MCF 10A (cell line): Measurements from ENCODE around the gene H6PD. TPM values are rescaled to one million over a fixed set of nuclear protein-coding genes. Genes with fewer than 3 reads are reported as not detected.

Experiments used
- BruUV-seq: library from RNA; stranded (reverse); fragments of 400-500 nt; replicated peaks from 2 replicates; lab custom pipeline; 2021; lab: Mats Ljungman, UMichigan
- CTCF ChIA-PET: fragments of 300-600 bp; sonication (Branson Sonifier 250); formaldehyde crosslinking; extraction: SDS; loops from one replicate; lab custom pipeline; 2021; ENCODE audit warnings: antibody characterized with exemption, inconsistent platforms; lab: Yijun Ruan, JAX
- POLR2A ChIA-PET: fragments of 300-600, 350-650 bp; sonication (Branson Sonifier 250); formaldehyde crosslinking; extraction: SDS; loops from one replicate; lab custom pipeline; 2020; ENCODE audit warnings: antibody characterized with exemption, inconsistent platforms; lab: Yijun Ruan, JAX
- DNase-seq: peaks from one replicate; pipeline ENCODE4 v3.0.0-alpha.2; 2018; ENCODE audit not compliant: unreplicated experiment
- H3K27ac Mint-ChIP-seq: one replicate; pipeline ENCODE4 v1.8.0; 2022; ENCODE audit warnings: mild to moderate bottlenecking, low read depth, mixed read lengths; ENCODE audit not compliant: unreplicated experiment
- H3K27me3 Mint-ChIP-seq: one replicate; pipeline ENCODE4 v1.8.0; 2022; ENCODE audit warnings: mixed read lengths; ENCODE audit not compliant: insufficient read depth, unreplicated experiment
- H3K36me3 Mint-ChIP-seq: one replicate; pipeline ENCODE4 v1.8.0; 2022; ENCODE audit warnings: mild to moderate bottlenecking, moderate library complexity, mixed read lengths; ENCODE audit not compliant: insufficient read depth, unreplicated experiment
- H3K4me1 Mint-ChIP-seq: one replicate; pipeline ENCODE4 v1.8.0; 2022; ENCODE audit warnings: mixed read lengths; ENCODE audit not compliant: insufficient read depth, unreplicated experiment
- H3K4me3 Mint-ChIP-seq: one replicate; pipeline ENCODE4 v1.8.0; 2022; ENCODE audit warnings: mild to moderate bottlenecking, moderate library complexity, mixed read lengths; ENCODE audit not compliant: unreplicated experiment
- H3K9me3 Mint-ChIP-seq: one replicate; pipeline ENCODE4 v1.8.0; 2022; ENCODE audit warnings: mixed read lengths; ENCODE audit not compliant: unreplicated experiment
- intact Hi-C: fragments of 100-400 bp; cut with micrococcal nuclease; formaldehyde crosslinking; loops from 2 replicates; pipeline ENCODE4 v1.14.1; 2022
- total RNA-seq: library from RNA; stranded (reverse); gene quantifications from 2 replicates; pipeline ENCODE4 v1.2.3, GENCODE V29; 2022
- TF ChIP-seq, protein P1 (sequence below): fragments of 200-600 bp; IDR thresholded peaks from one replicate; pipeline ENCODE4 v1.8.0; 2022; ENCODE audit warnings: antibody characterized with exemption, mild to moderate bottlenecking; ENCODE audit not compliant: unreplicated experiment

The H6PD gene
- total RNA-seq, 1 experiment from 2014 or later = 23.6 TPM

DNA sequence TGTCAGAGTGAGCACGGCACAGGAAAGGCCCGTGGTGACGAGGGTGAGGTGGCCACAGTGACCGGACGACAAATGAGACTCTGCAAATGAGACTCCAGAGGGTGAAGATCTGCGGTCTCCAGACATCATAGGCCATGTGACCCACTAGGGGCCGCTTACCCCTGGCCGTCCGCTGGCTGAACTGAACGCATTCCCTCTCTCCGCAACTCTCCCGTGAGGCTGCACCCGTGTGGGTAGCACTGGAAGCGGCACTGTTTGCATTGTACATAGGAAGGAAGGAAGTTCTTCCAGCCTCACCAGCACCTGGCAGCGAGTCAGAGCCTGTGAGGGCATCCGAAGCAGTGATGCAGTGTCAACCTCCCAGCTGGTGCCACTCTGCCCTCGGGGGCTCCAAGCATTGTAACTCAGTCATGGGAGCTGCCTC is 34.5 kb downstream of the H6PD start:
- BruUV-seq = no TSS peak
- no peak for DNase-seq
- intact Hi-C loops = no loop called here
- ChIA-PET CTCF (interaction anchor here (0.6 to 4.0 kb wide), 8 partner anchors 12 to 222 kb away, joined by 3 to 22 read pairs (median 4); no protein-coding TSS in a partner anchor), POLR2A (interaction anchor here (0.7 kb wide), 1 partner anchor 24 kb away, joined by 3 read pairs; no protein-coding TSS in a partner anchor)
- Mint-ChIP-seq H3K4me3 (no peak overlapping the region), H3K9me3 (no peaks in the 10 kb centered on the region), H3K36me3 (peaks cover 20% of the 10 kb centered on the region), H3K27ac (no peak overlapping the region), H3K27me3 (no peaks in the 10 kb centered on the region), H3K4me1 (peaks cover 5% of the 10 kb centered on the region)
- TF ChIP-seq, protein P1, sequence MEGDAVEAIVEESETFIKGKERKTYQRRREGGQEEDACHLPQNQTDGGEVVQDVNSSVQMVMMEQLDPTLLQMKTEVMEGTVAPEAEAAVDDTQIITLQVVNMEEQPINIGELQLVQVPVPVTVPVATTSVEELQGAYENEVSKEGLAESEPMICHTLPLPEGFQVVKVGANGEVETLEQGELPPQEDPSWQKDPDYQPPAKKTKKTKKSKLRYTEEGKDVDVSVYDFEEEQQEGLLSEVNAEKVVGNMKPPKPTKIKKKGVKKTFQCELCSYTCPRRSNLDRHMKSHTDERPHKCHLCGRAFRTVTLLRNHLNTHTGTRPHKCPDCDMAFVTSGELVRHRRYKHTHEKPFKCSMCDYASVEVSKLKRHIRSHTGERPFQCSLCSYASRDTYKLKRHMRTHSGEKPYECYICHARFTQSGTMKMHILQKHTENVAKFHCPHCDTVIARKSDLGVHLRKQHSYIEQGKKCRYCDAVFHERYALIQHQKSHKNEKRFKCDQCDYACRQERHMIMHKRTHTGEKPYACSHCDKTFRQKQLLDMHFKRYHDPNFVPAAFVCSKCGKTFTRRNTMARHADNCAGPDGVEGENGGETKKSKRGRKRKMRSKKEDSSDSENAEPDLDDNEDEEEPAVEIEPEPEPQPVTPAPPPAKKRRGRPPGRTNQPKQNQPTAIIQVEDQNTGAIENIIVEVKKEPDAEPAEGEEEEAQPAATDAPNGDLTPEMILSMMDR = no peak

DNA sequence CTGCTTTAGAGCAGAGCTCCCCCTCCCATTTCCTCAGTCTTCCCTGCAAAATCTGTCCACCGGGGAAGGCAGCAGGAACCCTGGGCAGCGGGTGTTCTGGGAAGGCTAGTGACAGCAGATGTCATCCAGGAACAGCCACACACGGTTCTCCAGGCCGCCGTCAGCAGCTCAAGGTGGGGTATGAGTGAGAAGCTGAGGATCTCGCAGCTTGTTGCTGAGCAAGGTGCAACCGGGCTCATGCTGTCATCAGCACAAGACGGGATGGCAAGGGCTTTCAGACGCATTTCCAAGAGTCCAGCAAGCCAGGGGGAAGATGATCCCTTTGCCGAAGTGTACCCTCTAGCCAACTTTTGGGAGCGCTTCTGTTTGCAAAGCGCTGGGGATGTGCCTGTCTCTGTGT is 35.1 kb downstream of the H6PD start:
- H3K27me3 Mint-ChIP-seq = no peaks in the 10 kb centered on the region
- ChIA-PET POLR2A (no interaction called here), CTCF (interaction anchor here (0.7 to 4.0 kb wide), 4 partner anchors 14 to 221 kb away, joined by 3 to 22 read pairs (median 3); no protein-coding TSS in a partner anchor)
- H3K36me3 Mint-ChIP-seq = peaks cover 14% of the 10 kb centered on the region
- peaks cover 5% of the 10 kb centered on the region for H3K4me1 Mint-ChIP-seq
- H3K9me3 Mint-ChIP-seq = no peaks in the 10 kb centered on the region
- BruUV-seq = no TSS peak
- TF ChIP-seq, protein P1 = no peak
- DNase-seq = no peak
- no peak overlapping the region for H3K4me3 Mint-ChIP-seq
- H3K27ac Mint-ChIP-seq = no peak overlapping the region
- intact Hi-C loops = no loop called here

- POLR2A ChIA-PET = no interaction called here
- Mint-ChIP-seq H3K4me3 (no peak overlapping the region), H3K4me1 (peaks cover 12% of the 10 kb centered on the region), H3K36me3 (peaks cover 8% of the 10 kb centered on the region), H3K9me3 (no peaks in the 10 kb centered on the region), H3K27ac (no peak overlapping the region), H3K27me3 (no peaks in the 10 kb centered on the region)
- peak; percentile 47 for DNase-seq
- TF ChIP-seq, protein P1 = no peak
- no TSS peak for BruUV-seq
- intact Hi-C loops = no loop called here
- CTCF ChIA-PET = interaction anchor here (0.7 to 4.0 kb wide), 4 partner anchors 13 to 220 kb away, joined by 3 to 22 read pairs (median 3); no protein-coding TSS in a partner anchor
These were observed 35.8 kb downstream of the H6PD start for GRCh38 chr1:9270290-9270883.

DNA sequence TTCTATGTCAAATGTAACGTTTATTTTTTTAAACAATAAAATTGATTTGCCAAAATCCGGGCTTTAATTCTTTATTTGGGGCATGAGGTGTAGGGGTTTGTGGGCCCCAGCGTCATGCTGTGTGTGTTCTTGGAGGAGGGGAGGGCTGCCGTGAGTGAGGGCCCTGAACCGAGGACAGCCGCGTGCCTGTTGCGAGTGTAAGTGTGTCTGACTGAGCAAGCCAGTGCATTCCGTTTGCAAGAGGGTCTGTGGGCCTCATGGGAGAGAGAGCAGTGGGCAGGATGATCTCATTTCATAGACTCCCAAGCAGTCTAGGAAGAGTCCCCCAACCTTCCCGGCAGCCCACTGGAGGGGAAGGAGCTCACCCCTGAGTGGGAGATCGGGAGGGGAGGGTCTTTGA is 36.7 kb downstream of the H6PD start:
- ChIA-PET CTCF (interaction anchor here (1.2 to 4.0 kb wide), 3 partner anchors 185 to 224 kb away, joined by 3 to 22 read pairs (median 4); no protein-coding TSS in a partner anchor), POLR2A (interaction anchor here (0.6 kb wide), 1 partner anchor 739 kb away, joined by 3 read pairs; no protein-coding TSS in a partner anchor)
- intact Hi-C loops = no loop called here
- H3K27ac Mint-ChIP-seq = no peak overlapping the region
- TF ChIP-seq, protein P1 = no peak
- H3K9me3 Mint-ChIP-seq = no peaks in the 10 kb centered on the region
- DNase-seq = no peak
- BruUV-seq = no TSS peak
- peaks cover 5% of the 10 kb centered on the region for H3K36me3 Mint-ChIP-seq
- no peaks in the 10 kb centered on the region for H3K27me3 Mint-ChIP-seq
- peaks cover 20% of the 10 kb centered on the region for H3K4me1 Mint-ChIP-seq
- H3K4me3 Mint-ChIP-seq = no peak overlapping the region
